Activated CD8-positive, alpha-beta memory T cell treated with anti-CD3 and anti-CD28 coated beads for 36 hours (primary cell): Measurements from ENCODE around the gene SLC35F4. TPM values are rescaled to one million over a fixed set of nuclear protein-coding genes. Genes with fewer than 3 reads are reported as not detected.

Source experiments
- CTCF ChIA-PET: fragments of 350-600 bp; sonication (Branson Sonifier 250); formaldehyde crosslinking; loops from one replicate; lab custom pipeline; 2021; ENCODE audit warnings: antibody characterized with exemption; lab: Charles Lee
- POLR2A ChIA-PET: fragments of 350-600 bp; sonication (Branson Sonifier 250); formaldehyde crosslinking; loops from one replicate; lab custom pipeline; 2021; ENCODE audit warnings: antibody characterized with exemption; lab: Charles Lee
- total RNA-seq, 2 experiments: library from RNA; stranded (reverse); gene quantifications; one replicate each; pipeline ENCODE4 v1.2.3, GENCODE V29; 2021

The SLC35F4 gene
- total RNA-seq, 2 experiments from 2014 or later, result not detected

- POLR2A ChIA-PET, result no interaction called here
- CTCF ChIA-PET, result no interaction called here
Measured at GRCh38 chr14:57851354-57851753, 14.5 kb downstream of the SLC35F4 start.

DNA sequence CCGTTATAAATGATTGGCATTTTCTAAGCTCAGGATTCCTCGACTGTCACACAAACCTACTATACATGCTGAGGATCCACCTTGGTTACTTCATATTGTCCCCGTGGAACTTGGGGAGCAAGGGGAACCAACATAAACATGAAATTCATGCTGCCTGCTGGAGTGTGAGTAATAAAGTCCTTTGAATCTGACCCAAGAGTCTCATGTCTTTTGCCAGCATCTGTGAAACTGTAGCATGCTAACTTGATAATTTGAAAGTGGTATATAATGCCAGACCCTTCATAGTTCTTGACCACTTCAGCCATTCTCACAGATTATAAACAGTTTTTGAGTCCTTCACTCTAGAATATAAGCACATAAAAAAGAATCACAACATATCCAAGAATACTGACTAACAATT is 17.1 kb downstream of the SLC35F4 start:
- ChIA-PET POLR2A (no interaction called here), CTCF (no interaction called here)

- ChIA-PET POLR2A (no interaction called here), CTCF (no interaction called here)
Measured at GRCh38 chr14:57848353-57848752, 17.5 kb downstream of the SLC35F4 start.

DNA sequence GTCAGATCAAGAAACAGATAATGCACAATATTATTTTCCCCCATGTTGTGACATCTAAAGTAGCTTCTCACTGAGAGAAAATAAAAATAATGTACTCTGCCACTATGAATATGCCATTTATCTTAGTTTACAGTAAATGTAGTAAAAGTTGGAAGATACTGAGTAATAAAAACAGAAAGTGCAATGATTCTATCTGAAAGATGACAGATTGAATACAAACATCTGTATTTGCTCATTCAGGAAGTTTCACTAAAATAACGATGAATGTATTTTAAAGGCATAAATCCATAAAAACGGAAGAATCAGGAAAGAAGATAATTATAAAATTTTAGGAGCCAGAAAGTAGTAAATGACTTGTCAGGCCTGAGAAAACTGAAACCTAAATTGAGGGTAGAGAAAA is 18.2 kb downstream of the SLC35F4 start:
- ChIA-PET CTCF (no interaction called here), POLR2A (no interaction called here)

- CTCF ChIA-PET, result interaction anchor here (0.5 kb wide), 1 partner anchor 522 kb away, joined by 3 read pairs; no protein-coding TSS in a partner anchor
- POLR2A ChIA-PET, result no interaction called here
Measured at GRCh38 chr14:57847096-57847495, 18.8 kb downstream of the SLC35F4 start.

DNA sequence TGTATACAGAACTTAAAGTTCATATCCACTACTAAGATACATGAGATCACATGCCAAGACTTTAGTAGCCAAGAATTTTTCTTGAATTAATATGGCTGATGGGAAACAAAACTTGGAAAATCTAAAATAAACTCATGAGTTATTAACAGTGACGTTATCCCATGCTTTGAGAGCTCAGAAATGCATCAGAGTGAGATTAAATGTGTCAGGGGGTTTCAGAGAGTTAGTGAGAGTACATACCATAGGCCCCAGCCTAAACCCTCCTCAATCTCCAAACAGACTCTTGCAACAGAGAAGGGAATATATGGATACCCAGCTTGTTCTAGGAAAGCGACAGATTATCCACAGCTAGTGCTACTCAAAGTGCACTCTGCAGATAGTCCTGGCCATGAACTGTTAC is 19.3 kb downstream of the SLC35F4 start:
- CTCF ChIA-PET, result interaction anchor here (0.5 kb wide), 1 partner anchor 521 kb away, joined by 3 read pairs; no protein-coding TSS in a partner anchor
- POLR2A ChIA-PET, result no interaction called here

DNA sequence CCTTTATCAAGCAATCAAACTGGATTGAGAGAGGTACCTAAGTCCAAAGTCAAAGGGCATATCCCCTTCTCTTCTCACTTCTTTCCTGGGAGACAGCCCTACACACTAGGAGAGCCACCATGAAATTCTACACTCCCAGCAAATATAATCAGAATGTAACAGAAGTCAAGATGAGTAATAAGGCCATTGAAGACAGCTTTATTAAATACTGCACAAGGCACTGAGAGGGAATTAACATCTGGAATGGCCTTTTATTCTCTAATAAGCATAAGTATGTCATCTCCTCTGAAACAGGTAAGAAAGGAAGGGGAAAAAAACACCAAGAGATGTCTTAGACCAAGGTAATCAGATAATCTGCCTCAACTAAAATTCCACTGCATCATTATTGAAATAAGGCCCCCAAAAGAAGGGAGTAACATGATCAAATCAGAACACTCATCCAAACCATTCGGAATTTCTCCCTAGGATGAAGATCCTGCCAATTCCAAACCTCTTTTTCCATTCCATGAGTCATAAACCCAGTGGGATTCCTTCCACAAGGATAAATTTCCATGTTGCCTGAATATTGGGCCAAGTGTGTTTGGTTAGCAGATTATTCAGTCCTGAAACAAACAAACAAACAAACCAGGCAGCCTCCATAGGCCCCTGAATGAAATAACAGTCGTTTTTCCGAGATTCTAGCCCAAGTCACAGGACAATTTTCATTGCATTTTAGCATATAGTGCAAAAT is 19.9 kb downstream of the SLC35F4 start:
- ChIA-PET POLR2A (no interaction called here), CTCF (no interaction called here)

DNA sequence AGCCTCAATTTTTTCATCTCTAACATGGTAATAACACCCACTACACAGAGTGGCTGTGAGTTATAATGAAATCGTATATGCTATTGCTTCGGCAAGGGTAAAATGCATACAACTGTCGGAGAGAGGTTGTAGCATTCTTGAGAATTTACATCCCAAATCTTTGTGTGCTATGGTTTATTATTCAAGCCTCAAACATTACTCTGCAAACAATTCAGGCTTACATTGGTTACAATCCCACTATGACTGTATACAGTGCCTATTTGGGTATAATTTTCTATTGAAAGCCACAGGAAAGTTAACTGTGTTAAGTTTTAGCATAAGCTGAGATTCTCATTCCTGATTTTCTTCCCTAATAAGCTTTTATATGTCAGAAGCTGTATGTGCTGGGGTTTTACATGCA is 20.6 kb downstream of the SLC35F4 start:
- ChIA-PET POLR2A (no interaction called here), CTCF (no interaction called here)

- ChIA-PET CTCF (no interaction called here), POLR2A (no interaction called here)
Measured at GRCh38 chr14:57837267-57837666, 28.6 kb downstream of the SLC35F4 start.

GRCh38 chr14:57835766-57836165 is 30.1 kb downstream of the SLC35F4 start:
- CTCF ChIA-PET, result no interaction called here
- POLR2A ChIA-PET, result no interaction called here

DNA sequence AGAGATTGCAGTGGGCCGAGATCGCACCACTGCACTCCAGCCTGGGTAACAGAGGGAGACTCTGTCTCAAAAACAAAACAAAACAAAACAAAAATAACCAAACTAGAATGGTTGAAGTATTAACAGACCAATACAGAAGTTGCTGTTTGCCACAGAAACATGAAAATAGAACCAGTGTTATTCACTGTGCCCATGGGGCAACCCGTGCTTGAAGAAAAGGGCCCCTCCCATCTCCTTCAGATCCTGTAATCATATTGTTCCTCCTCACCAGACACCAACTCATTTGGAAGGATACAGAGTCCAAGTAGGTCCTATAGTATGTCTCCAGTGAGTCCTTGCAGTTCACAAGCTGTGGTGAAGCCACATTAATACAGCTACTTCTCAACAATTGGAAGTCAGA is 30.9 kb downstream of the SLC35F4 start:
- POLR2A ChIA-PET, result no interaction called here
- CTCF ChIA-PET, result no interaction called here

DNA sequence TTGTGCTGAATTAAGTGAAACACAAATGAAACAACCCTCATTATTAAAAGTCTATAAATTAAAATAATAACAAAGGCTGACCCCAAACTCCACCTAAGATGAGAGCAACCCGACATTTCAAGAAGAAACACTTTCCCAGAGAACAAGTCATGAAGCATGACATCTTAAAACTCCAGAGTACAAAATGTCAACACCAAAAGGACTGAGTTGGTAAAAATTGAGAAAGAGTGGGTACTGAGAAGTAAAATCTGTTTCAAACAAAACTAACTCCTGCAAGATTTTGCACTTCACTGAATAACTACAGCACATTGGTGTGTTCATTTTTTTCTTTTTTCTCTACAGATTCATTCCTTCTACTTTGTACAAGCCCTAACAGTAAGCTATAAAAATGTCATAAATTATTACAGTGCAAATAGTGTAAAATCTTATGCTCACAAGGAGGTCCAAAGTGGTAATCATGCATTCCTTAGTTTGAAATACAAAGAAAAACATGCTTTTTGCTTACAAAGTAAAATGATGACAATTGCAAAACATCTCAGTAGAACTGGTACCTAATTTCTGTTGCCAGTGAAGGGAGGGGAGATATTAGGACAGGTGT is 31.8 kb downstream of the SLC35F4 start:
- CTCF ChIA-PET, result no interaction called here
- POLR2A ChIA-PET, result no interaction called here

DNA sequence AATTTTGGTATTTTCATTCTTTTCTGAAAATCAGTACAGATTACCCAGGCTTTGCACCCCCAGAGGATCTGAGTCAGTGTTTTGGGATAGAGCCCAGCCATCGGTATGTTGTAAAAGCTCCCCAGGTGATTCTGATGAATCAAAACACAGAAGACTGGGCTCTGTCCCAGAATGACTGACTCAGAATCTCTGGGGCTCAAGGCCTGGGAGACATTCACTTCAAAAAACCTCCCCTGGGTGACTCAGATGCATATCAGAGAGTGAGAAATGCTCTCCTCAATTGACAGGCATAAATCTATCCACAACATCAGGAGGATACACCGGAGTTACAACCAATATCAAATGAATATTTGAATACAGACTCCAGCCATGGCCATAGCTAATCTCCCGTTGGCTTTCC is 32.6 kb downstream of the SLC35F4 start:
- ChIA-PET POLR2A (no interaction called here), CTCF (no interaction called here)

GRCh38 chr14:57831981-57832380 is 33.9 kb downstream of the SLC35F4 start:
- ChIA-PET POLR2A (no interaction called here), CTCF (no interaction called here)

DNA sequence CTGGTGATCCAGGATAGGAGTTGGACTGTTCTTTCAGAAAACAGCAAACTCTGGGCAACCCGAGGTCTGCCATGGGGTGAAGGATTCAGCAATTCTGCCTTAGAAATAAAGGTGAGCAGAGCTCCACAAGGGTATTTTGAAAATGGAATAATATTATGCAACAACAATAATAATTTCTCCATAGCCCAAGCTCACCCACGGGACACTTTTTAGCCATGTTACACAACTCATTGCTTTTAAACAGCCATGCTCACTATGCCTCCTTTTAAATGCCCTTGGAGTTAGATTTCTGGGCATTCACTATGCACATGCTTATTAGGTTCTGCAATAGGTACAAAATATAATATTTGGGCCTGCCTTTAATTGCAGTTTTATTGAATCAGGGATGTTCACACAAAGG is 37.2 kb downstream of the SLC35F4 start:
- ChIA-PET POLR2A (no interaction called here), CTCF (no interaction called here)

DNA sequence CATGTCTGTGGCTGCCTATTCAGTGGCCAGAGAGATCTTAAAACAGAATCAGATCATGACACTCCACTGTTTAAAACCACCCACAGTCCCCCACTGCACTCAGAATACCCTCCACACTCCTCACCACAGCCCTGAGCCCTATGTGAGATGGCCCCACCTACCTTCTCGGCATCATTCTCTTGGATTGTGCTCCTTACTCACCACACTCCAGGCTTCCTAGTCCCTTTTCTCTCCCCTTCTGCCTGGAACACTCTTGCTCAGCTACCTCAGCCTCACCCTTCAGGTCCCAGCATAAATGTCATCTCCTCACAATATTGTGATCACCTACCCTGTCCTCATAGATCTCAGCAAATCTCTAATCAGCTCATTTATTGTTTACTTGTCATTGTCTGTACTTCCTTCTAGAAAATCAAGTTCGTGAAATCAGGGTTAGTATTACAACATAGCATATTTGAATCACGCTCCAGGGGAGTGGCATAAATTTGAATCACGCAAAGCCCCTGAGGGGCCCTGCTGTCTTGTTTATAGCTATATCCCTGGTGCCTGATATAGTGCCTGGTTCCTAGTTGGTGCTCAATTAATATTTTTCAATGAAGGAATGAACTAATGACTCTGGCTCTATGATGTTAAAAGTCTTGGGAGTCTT is 42.8 kb downstream of the SLC35F4 start:
- CTCF ChIA-PET, result no interaction called here
- POLR2A ChIA-PET, result no interaction called here

DNA sequence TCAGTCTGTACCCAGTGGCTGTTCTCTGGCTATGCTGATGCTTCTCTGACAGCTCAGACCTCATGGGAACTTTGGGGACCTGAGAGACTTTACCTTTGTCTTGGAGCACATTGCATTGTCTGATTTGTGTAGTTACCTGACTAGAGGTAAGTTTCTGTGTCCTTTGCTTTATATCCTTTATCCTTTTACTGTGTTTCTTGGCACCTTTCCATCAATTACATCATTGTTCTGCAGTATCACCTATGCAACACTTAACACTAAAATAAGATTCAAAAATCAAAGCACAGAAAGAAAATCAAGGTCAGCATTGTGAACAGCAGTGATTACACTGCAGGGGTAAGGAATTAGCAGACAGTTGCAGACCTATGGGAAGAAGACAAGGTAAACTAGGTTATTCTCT is 43.8 kb downstream of the SLC35F4 start:
- ChIA-PET CTCF (no interaction called here), POLR2A (no interaction called here)

DNA sequence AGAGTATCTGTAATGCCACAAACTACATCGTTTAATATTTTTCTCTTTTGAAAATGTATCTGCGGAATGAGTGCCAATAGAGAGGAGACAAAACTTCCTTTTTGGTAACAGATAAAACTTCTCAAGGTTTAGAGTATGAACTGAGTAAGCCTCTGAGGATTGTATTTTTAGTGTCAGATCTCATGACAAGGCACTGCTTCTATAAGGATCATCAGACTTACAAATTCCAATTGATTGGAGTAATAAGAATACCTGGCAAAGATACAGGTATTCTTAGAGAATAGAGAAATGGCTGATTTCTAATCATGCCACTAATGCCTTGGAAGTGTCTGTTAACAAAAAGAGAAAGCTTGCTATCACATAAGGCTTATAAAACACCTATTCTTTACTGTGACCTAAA is 45.3 kb downstream of the SLC35F4 start:
- POLR2A ChIA-PET, result no interaction called here
- CTCF ChIA-PET, result no interaction called here

DNA sequence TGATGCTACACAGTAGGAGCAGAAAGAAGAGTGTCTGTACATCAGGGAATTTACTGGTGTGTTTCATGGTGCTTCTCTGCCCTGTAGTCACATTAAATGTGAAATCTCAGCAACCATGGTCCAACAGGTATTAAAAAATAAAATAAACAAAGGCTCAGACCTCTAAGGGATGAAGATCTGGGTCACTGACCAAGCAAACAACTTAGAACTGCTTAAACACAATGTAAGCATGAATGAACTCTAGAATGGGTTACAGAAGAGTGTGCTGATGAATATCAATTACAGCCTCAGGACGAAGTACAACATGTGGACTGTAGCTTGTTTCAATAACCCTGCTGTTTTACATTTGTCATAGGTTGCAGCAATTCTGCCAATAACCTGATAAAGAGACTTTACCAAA is 47.4 kb downstream of the SLC35F4 start:
- ChIA-PET POLR2A (no interaction called here), CTCF (no interaction called here)

DNA sequence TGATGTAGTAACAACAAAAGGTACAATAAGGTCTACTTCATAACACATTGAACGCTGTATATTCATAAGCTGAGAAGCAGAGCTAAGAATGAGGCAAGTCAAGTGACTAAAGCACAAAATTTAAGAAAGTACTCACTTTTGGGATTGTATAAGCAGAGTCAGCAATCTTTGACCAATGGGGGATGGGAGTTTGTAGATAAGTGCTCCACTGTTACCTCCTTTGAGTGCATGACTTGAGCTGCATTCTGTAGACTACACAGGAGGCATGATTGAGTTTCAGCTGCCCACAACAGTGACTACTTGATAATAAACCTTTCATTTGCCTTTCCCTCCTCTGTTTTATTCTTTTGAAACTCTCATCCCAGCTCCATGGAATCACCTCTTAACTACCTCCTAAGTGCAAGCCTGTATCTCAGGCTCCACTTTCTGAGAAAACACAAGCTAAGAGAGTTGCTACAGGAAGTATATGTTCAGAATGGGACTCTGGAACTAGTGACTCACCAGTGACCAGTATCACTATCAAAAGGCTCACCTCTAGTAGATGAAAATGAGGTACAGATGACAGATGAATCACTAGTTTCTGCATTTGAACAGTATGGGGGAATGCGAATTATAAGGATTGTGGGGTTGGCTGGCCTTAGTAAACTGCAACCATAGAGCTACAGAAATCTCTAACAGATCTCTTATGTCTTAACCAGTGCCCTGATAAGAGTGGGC is 49.2 kb downstream of the SLC35F4 start:
- ChIA-PET POLR2A (no interaction called here), CTCF (no interaction called here)
